ENCODE results near the gene RGS13.

RGS13 gene

GRCh38 chr1:192639607-192640368, 3.8 kb downstream of the RGS13 start:
- no peaks in the 10 kb centered on the region for H3K79me2 ChIP-seq
- no peaks in the 10 kb centered on the region for H3K4me1 ChIP-seq
- no peak overlapping the region for H3K27ac ChIP-seq
- TF ChIP-seq, protein P1, sequence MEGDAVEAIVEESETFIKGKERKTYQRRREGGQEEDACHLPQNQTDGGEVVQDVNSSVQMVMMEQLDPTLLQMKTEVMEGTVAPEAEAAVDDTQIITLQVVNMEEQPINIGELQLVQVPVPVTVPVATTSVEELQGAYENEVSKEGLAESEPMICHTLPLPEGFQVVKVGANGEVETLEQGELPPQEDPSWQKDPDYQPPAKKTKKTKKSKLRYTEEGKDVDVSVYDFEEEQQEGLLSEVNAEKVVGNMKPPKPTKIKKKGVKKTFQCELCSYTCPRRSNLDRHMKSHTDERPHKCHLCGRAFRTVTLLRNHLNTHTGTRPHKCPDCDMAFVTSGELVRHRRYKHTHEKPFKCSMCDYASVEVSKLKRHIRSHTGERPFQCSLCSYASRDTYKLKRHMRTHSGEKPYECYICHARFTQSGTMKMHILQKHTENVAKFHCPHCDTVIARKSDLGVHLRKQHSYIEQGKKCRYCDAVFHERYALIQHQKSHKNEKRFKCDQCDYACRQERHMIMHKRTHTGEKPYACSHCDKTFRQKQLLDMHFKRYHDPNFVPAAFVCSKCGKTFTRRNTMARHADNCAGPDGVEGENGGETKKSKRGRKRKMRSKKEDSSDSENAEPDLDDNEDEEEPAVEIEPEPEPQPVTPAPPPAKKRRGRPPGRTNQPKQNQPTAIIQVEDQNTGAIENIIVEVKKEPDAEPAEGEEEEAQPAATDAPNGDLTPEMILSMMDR (IDR thresholded peaks at IDR 0.05): no peak
- no peaks in the 10 kb centered on the region for H3K9me3 ChIP-seq (ENCODE audit: control insufficient read depth, low read length)
- H3K36me3 ChIP-seq (ENCODE audit: control insufficient read depth, insufficient read depth, low read length): no peaks in the 10 kb centered on the region
- no peak overlapping the region for H2AFZ ChIP-seq
- no peaks in the 10 kb centered on the region for H3K27me3 ChIP-seq (ENCODE audit: control insufficient read depth, insufficient read depth, low read length)
- H3K9ac ChIP-seq: no peak overlapping the region
- no peak overlapping the region for H3K4me2 ChIP-seq (ENCODE audit: low read length)
- no peak overlapping the region for H3K4me3 ChIP-seq (ENCODE audit: low read depth, low read length)

DNA sequence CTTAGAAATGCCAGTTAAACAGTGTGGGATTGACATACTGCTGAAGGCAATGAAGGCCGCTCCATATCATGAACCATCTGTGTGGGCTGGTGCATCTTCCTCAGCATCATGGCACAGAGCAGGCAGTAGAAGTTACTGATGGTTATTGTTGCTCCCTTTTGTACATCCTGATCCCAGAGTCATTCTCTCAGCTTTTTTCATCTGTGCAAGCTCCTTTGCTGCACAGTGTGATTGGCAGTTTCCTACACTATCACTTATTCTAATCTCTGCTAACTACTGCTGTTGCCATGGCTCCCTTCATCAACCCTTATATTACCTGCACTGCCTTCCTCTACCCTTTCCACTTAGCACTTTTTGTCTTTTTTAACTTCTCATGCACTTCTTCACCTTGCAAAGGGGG, 16.2 kb downstream of the RGS13 start:
- Histone ChIP-seq H3K27ac (no peak overlapping the region), H3K27me3 (ENCODE audit: control insufficient read depth, insufficient read depth, low read length) (no peaks in the 10 kb centered on the region), H3K4me2 (ENCODE audit: low read length) (no peak overlapping the region), H3K4me3 (ENCODE audit: low read depth, low read length) (no peak overlapping the region), H3K4me1 (no peaks in the 10 kb centered on the region), H3K9ac (no peak overlapping the region), H3K9me3 (ENCODE audit: control insufficient read depth, low read length) (no peaks in the 10 kb centered on the region), H3K79me2 (no peaks in the 10 kb centered on the region), H3K36me3 (ENCODE audit: control insufficient read depth, insufficient read depth, low read length) (no peaks in the 10 kb centered on the region), H2AFZ (no peak overlapping the region)
- TF ChIP-seq, protein P1 (IDR thresholded peaks at IDR 0.05): no peak

GRCh38 chr1:192654120-192654519, 18.2 kb downstream of the RGS13 start:
- no peak overlapping the region for H3K4me2 ChIP-seq (ENCODE audit: low read length)
- H3K36me3 ChIP-seq (ENCODE audit: control insufficient read depth, insufficient read depth, low read length): no peaks in the 10 kb centered on the region
- no peaks in the 10 kb centered on the region for H3K9me3 ChIP-seq (ENCODE audit: control insufficient read depth, low read length)
- no peak overlapping the region for H2AFZ ChIP-seq
- no peak overlapping the region for H3K27ac ChIP-seq
- H3K4me3 ChIP-seq (ENCODE audit: low read depth, low read length): no peak overlapping the region
- TF ChIP-seq, protein P1 (IDR thresholded peaks at IDR 0.05): no peak
- H3K4me1 ChIP-seq: no peaks in the 10 kb centered on the region
- H3K9ac ChIP-seq: no peak overlapping the region
- no peaks in the 10 kb centered on the region for H3K79me2 ChIP-seq
- H3K27me3 ChIP-seq (ENCODE audit: control insufficient read depth, insufficient read depth, low read length): no peaks in the 10 kb centered on the region

DNA sequence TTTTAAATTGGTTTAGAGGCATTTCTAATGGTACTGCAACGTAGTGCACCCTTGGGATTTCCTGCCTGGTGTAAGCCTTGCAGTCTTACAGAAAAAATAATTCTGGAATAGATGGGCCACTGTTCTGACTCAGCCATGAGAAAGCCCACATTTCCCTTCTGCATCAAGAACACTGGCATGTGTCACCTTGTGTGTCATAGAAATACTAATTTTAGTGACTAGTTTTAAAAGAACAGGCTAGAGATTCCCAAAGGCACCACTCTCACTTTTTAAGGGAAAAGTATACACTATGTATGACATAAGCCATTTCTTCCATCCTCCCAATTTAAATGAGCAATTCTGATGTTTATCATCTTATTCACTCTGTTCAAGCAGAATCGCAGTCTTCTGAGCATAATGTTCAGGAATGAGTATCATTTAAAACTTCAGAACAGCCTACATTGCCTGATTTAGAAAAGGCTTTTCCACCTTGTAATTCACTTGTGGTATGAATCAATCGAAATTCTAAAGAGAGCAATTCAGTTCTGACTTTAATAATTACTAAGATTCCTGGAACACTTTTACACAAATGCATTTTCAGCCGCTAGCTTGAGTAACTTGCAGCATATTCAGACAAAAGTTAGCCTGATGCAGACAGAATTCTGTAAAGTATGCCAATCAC, 18.8 kb downstream of the RGS13 start:
- no peaks in the 10 kb centered on the region for H3K36me3 ChIP-seq (ENCODE audit: control insufficient read depth, insufficient read depth, low read length)
- H3K9me3 ChIP-seq (ENCODE audit: control insufficient read depth, low read length): no peaks in the 10 kb centered on the region
- no peak overlapping the region for H3K4me3 ChIP-seq (ENCODE audit: low read depth, low read length)
- H3K27ac ChIP-seq: no peak overlapping the region
- TF ChIP-seq, protein P1 (IDR thresholded peaks at IDR 0.05): no peak
- H3K27me3 ChIP-seq (ENCODE audit: control insufficient read depth, insufficient read depth, low read length): no peaks in the 10 kb centered on the region
- no peak overlapping the region for H3K4me2 ChIP-seq (ENCODE audit: low read length)
- H3K79me2 ChIP-seq: no peaks in the 10 kb centered on the region
- H3K4me1 ChIP-seq: no peaks in the 10 kb centered on the region
- H3K9ac ChIP-seq: no peak overlapping the region
- H2AFZ ChIP-seq: no peak overlapping the region

Measured in parathyroid adenoma (tissue), 2 donors.